ENCODE measurements around the gene STAT2.
"Not testable (repeated sequence)": the region's sequence is repeated elsewhere in the genome, so short reads cannot be mapped to it uniquely, and the experiment has no call there.

The STAT2 gene

DNA sequence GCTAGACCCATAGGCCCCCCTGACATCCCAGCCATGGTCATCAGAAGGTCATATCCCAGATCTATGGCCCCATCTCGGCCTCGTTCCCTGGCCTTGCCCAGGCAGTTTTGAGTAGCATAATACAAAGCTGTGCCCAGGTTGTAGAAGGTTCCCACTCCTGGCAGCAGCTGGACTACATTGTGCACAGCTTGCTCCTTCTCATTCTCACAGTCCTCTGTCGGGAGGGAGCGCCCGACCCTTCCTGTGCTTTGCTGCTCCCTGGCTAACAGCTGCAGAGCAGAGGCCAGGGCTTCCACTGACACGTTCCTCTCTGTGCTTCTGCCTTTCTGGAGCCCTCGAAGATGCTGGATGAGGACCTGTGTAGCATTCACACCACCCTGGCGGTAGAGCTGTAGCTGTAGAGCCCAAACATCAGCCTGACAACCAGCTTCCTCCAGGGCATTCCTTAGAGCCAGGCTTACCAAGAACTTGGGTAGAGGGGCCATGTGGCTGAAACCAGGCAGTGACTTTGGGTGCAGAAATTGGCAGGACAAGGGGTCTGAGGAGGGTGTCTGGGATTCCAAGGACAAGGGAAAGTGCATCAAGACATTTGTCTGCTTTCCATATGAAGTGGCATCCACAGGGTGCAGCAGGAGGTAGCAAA, 1.7 kb upstream of the STAT2 start:
- no peak for DNase-seq

DNA sequence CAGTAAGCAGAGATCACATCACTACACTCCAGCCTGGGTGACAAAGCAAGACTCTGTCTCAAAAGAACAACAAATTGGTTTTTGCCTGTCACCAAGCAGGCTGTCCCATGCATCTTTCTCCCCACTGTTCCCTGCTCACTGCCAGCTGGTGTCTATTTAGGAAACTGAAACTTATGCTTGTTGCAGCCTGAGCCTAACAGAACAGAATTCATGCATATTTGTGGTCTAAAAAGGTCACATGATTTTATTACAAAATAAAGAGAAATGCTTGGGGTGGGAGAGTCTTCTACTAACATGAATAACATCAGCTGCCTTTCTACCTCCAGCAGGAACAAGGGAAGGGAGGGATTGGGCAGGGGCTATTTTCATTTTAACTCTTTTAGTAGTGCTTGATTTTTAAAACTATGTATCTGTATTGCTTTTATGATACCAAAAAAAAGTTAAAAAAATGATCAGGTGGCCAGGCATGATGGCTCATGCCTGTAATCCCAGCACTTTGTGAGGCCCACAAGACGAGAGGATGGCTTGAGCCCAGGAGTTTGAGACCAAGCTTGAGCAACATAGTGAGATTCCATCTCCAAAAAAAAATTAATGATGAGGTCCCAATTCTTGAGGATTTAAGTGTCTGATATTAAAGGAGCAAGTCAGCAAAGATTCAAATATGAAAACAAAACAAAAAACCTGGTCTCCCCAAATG, 923 bp downstream of the STAT2 start:
- no peak for DNase-seq

DNA sequence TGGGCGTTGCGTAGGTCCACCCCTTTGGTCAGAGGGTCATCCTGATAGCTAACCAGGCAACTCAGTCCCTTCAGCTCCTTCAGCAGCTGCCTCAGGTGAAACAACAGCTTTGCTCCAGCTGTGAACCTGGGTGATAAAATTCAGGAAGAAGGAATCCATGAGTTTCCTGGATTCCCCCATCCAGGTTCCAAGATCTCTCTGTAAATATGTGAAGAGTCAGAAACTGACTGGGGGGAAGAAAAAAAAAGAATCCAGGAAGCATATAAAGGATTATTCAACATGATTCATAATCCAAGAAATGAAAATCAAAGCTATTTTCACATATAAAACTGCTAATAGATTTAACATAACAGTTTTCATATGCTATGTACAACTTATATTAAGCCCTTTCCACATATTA, 8.6 kb downstream of the STAT2 start:
- no peak for DNase-seq

DNA sequence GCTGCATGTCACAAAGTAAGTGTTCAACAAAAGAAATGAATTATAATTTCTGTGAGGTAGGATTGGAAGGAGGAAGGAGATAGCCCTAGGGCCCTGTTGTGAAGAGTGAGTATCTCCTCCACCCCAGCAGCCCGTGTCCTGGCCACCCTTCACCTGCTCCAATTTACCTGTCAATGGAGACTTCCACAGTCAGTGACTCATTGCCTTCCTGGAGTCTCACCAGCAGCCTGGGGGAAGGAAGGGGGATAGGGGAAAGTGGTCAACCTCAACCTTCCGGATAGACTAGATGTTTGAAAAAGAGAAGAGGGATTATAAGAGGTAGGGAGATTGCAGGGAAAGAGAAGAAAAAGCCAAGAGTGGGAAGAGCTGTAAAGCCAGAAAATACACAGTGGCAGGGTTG, 9.2 kb downstream of the STAT2 start:
- no peak for DNase-seq

DNA sequence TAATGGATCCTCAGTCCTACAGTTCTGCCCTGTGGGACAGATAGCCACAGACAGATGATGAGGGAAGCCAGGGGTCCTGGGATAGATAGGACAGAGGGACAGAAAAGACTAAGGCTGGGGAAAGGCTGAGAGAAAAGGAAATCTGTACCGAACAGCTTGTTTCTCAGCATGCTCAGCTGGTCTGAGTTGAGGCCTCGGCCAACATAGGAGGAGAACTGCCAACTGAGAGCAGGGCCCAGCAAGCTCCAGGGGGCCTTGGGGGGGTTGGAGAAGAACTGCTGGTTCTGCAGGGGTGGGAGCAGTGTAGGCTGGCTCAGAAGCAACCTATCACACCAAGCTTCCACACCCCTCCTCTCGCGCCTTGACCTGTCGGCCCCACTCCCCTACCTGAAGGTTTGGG, 11.1 kb downstream of the STAT2 start:
- DNase-seq, result no peak

DNA sequence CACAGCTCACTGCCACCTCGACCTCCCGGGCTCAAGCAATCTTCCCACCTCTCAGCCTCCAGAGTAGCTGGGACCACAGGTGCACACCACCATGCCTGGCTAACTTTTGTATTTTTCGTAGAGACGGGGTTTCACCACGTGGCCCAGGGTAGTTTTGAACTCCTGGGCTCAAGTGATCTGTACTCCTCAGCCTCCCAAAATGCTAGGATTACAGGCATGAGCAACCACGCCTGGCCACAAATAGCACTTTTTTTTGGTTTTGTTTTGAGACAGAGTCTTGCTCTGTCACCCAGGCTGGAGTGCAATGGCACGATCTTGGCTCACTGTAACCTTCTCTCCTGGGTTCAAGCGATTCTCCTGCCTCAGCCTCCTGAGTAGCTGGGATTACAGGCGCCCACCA, 12.7 kb downstream of the STAT2 start:
- not testable (repeated sequence) for DNase-seq

DNA sequence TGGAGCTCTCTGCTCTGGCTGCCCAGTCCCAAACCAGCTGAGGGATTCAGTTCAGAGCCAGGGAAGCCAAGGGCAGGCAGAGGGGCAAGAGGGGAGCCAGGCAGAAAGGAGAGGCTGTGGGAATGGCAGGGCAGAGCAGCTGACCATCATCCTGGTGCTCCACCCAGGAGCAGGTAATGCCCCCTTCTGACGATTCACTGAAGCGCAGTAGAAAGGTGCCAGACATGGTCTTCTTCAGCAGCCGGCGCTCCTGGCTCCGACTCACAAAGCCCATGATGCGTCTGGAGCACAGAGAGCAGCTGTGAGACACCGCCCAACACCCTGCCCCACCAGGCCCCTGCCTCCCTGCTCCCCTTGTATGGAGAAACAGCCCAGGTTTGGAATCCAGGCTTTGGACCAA, 13.2 kb downstream of the STAT2 start:
- no peak for DNase-seq

DNA sequence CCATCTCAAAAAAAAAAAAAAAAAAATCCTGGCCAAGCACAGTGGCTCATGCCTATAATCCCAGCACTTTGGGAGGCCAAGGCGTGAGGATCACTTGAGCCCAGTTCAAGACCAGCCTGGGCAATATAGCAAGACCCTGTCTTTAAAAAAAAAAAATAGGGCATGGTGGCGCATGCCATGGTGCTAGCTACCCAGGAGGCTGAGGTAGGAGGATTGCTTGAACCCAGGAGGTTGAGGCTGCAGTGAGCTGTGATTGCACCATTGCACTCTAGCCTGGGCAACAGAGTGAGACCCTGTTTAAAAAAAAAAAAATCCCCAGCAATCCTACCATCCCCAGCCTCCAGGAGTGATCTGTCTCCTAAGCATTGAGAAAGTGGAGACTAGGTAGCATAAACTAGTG, 17.6 kb downstream of the STAT2 start:
- DNase-seq, result not testable (repeated sequence)

DNA sequence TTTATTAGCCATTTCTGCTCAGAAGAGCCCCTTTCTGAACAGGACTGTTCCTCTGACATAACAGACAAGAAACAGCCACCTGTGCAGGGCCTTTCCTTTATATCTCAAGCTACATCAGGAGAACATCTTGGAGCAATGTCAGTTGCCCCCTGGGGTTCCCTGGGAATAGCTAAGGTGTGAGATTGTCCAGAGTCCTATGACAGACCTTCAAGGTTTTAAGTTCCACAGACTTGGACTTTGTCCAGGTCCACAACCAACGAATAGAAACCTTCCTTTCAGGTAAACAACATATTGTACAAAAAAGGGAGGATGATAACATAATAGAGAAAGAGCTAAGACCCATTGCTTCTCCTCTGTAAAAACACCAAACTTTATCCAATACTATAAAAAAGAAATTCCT, 18.3 kb downstream of the STAT2 start:
- no peak for DNase-seq

DNA sequence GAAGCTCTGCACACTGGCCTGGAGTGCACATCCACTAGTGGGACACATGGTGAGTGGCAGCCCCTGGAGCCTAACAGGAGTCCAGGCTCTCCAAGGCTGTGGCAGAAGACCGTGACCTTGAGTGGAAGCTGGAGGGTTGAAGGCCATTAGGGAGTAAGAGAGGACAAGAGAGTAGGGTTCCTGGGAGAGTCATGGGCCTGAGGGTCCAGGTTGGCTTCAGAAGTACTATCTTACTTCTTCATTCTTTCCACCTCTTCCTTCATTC, 20.8 kb downstream of the STAT2 start:
- DNase-seq, result no peak

DNA sequence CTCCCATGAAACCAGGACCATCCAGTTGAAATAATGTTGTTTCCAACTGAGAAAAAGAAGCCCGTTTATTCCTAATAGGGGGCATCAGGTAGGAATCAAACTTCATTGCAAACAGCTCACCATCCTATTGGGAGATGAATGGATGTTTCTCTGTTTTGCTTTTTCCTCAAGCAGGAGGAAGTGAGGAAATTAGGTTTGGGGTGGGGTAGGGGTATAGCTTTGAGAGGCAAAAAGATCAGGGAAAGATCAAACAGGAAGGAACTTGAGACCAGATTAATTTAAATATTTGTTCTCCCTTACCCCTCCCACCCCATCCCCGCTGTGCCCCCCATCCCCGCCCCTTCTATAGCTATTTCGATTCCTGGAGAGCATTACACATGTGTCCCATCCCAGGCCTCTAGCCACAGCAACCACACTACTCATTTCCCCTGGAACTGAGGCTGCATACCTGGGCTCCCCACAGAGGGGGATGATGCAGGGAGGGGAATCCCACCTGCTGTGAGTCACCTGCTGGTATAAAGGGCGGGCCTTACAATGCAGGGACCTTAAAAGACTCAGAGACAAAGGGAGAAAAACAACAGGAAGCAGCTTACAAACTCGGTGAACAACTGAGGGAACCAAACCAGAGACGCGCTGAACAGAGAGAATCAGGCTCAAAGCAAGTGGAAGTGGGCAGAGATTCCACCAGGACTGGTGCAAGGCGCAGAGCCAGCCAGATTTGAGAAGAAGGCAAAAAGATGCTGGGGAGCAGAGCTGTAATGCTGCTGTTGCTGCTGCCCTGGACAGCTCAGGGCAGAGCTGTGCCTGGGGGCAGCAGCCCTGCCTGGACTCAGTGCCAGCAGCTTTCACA, 21.4 kb downstream of the STAT2 start, which contains the start of gene IL23A:
Gene IL23A, plus strand, starts transcription at position 577 of the 850 bp plus-strand sequence. Its CDS starts 161 bp downstream, at position 738.
- no peak for DNase-seq

DNA sequence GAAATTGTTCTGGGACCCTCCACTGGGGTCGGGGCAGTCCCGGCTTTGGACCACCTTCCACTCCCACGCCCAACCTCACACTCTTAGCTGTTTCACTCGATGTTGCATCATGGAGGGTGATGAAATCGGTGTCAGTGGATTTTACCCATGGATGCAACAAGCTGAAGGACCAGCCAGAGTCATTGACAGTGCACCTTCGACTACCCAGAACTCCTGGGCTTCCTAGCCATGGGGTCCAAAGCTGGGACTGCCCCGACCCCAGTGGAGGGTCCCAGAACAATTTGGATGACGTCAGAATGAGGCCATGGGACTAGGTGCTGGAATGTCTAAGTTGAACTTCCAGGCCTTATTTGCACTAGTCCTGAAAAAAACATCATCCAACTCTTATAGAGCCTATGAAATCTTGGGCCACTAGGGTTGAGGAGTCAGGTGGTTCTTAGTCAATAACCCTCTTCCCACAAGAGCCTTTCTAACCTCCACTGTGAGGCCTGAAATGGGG, 22.1 kb downstream of the STAT2 start:
- no peak for DNase-seq

DNA sequence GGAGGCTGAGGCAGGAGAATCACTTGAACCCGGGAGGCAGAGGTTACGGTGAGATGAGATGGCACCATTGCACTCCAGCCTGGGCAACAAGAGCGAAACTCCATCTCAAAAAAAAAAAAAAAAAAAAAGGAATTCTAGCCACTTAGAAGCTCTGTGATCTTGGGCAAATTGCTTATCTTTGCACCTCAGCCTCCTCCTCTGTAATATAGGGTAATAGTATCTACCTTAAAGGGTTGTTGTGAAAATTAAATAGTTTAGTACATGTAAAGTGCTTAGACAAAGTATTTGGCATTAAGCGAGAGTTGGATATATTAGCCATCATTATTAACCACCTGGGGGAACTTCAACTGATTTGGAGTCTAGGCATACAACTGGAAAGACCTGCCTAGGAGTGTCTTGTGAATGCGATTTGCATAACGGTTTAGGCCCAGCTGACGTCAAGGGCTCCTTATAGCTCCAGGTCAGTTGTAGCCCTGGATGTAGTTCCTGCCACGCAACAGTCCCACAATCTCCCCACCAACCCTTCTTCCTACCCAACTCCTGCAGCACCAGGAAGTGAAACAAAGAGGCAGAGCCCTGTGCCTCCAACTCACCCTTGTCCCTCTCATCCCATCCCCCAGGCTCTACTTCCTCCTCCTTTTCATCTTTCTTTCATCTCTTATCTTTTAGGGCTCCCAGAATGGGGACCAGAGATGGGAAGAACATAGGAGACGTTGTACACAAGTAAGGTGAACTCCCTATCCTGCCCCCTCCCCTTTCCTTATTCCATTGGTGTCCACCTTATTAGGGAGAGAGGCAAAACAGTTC, 23.3 kb downstream of the STAT2 start:
- DNase-seq, result no peak

DNA sequence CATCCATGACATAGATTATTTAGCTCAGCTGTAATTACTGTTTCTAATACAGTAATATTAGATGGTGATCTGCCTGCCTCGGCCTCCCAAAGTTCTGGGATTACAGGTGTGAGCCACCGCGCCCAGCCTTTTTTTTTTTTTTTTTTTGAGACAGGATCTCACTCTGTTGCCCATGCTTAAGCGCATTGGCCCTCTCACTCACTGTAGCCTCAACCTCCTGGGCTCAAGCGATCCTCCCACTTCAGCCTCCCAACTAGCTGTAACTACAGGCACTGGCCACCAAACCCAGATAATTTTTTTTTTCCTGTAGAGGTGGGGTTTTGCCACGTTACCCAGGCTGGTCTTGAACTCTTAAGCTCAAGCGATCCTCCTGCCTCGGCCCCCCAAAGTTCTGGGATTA, 24.4 kb downstream of the STAT2 start:
- not testable (repeated sequence) for DNase-seq

DNA sequence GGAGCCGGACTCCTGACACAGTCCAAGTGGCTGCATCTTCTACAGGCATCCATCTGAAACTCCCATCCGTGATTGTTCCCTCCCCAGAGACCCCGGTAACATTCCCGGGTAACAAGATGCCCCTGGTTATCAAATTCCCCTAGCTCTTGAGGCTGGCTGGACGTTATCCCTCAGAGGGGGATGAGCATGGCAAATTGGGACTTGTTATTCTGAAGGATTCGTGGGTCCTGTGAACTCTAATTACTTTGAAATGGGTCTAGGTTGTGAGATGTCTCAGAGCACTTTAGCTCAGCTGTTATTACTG, 25.5 kb downstream of the STAT2 start:
- no peak for DNase-seq

DNA sequence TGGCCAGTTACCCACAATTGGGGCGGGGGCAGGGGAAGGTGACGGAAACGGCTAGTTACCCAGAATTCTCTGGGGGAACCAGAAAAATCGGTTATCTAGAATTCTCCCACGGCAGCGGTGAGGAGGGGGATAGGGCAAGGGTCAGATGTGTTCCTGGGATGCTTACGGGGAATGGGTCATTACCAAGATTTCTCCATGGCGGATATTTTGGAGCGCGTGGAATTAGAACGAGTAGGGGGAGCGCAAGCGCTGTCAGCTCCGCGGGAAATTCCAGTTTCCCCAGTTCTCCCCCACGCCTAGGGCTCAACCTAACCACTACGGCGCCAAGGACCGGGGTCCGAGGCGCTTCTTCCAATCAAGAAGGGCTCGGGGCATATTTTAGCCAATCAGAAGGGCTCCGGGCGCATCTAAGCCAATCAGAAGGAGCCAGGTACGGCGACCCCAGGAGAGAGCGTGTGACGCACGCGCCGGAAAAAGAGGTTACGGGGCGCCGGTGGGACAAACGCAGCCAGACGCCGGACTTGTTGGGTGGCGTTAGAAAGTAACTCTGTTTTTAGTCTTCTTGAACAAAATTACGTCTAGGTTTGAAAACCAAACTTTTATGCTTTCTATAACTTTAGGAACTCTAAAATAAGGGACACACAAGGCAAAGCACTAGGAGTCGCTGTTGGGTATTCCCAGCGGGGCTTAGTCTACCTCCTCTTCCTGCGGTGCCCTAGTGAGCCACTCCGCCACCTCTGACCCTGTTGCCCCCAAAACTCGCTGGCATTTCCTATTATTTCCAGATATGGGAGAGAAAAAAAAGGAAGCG, 26.0 kb downstream of the STAT2 start, which contains the start of gene PAN2:
Gene PAN2, minus strand, starts transcription at position 322 of the 811 bp plus-strand sequence. CDS start 906 bp downstream, outside the sequence.
- DNase-seq, result peak; percentile 96

DNA sequence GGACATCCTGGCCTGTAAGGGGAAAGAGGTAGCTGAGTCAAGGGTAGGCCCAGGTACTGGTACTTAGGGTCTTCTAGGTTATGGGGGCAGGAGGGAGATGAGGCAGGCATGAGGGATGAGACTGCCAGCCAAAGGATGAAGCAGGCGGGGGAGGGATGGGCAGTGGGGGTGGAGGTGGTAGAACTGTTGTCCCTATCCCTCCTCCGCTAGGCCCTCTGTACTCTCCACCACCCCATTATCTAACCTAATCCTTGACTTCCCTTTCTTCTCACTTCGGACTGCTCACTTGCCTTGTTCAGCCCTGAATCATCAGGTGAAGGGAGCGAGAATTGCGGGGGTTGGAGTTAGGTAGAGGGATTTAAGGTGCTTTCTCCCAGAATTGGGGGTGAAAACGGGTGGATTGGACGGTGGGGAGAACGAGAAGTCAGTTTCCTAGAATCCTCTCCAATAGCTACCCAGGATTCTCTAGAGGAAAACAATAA, 26.7 kb downstream of the STAT2 start:
- DNase-seq, result no peak

DNA sequence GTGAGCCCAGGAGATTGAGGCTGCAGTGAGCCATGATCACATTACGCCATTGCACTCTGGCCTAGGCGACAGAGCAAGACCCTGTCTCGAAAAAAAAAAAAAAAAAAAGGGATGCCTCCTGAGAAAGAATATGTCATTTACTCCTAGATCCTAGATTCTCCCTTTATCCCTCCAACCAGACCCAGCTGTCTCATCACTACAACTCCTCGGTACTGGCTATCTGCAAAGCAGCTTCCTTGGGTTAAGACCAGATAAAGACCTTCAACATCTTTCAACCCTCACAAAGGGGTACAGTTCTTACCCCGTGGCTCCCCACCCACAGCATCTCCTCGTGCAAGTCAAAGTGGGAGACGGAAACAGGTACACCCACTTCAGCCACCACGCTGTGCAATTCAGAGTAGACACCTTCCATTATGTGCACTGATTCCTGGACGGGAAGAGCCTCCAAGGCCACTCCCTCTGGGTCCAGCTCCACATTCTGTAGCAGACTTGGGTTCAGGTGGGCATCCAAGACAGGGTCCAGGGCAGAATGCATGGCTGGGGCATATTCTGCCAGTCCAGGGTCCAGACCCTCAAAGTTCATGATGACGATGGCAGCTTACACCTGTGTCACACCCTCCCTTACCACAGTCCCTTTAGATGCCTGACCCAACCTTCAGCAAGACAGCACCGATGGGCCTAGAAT, 27.3 kb downstream of the STAT2 start:
- no peak for DNase-seq

DNA sequence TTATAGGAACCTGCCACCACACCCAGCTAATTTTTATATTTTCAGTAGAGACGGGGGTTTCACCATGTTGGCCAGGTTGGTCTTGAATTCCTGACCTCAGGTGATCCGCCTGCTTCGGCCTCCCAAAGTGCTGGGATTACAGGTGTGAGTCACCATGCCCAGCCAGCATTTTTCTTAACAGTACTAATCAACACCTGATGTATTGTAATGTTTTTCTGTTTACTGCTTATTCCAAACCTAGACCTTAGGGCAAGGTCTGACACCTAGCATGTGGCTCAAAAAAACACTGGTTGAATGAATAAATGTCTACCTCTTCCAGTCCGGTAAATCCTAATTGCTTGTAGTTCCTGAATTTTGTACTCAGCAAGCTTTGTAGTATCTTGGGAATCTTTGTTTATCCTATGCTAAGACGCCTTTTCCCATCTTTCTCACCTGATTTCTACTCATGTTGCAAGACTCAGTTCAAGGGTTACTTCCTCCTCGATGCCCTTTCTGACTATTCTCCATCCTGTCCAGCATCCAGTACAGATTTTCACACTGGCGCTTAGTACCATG, 28.9 kb downstream of the STAT2 start:
- DNase-seq, result no peak

DNA sequence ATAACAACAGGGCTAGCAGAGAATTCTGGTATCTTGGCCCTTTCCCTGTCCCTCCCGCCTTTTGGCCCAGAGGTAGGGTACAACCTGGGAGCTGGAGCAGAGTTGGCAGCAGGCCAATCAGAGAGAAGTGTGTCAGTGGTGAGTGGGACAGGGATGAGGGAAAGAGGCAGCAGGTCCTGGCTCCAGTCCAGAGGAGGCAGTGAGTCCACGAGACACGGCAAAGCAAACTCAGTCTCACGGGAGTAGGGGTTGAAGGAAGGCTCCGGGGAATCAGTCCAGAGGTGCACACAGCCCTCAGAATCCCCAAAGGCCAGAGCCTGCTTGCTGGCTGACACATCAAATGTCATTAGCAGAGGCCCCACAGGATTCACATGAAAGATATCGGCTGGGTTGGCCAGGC, 33.4 kb downstream of the STAT2 start:
- peak; percentile 3 for DNase-seq

DNA sequence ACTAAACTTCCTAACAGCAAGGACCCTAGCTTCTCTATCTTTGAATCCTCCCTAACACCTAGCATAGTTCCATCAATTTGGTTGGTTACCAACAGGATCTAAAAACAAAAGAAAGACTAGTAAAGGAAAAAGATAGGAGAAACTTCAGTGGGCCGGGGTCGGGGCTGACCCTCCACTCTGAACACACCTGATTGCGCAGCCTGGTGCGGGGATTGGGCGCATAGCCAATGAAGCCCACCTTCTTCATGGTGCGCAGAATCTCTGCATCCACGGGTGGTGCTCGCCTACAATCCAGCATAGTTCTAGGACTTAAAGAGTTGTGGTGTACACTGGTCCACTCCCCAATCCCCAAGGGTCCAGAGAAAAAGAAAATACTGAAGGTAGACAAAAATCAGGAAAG, 33.8 kb downstream of the STAT2 start:
- DNase-seq, result no peak

Data from NCI-H2171 (cell line).